HG02870 (cell line): ENCODE data around the gene TMEM92.

ENCODE experiments used
- ATAC-seq: cut with Tn5 transposase; IDR thresholded peaks from one replicate; pipeline ENCODE4 v1.9.1; 2021; ENCODE audit warnings: mild to moderate bottlenecking, moderate library complexity; ENCODE audit not compliant: unreplicated experiment

The TMEM92 gene

DNA sequence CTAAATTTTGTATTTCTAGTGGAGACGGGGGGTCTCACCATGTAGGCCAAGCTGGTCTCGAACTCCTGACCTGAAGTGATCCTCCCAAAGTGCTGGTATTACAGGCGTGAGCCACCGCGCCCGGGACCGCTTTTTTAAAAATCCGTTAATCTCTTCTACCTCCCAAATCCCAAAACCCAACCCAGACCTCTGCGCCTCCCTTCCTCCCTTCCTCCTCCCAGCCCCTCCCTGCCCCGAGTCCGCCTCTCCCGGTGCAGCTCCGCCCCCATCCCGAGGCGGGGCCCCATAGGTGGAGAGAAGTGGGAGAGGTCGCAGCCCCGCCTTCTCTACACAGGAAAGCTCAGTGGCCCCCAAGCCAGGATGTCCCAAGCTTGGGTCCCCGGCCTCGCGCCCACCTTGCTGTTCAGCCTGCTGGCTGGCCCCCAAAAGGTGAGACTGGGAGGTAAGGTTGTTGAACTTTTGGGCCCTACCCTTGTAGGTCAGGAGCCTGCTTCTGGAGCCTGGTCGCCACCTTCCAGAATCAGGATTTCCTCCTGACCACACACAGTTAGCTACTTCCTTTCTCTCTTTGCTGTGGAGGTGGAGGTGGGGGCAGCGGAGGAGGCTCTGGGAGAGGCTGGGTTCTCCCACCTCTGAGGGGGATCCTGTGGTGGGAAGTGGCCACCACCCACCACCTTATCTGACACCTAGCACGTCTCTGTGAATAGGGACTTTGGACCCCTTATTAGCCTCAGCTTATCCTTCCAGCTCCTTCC, at the start of gene TMEM92:
Gene TMEM92, plus strand, starts transcription at position 325 of the 755 bp plus-strand sequence. Its CDS starts 36 bp downstream, at position 361.
- no peak for ATAC-seq

DNA sequence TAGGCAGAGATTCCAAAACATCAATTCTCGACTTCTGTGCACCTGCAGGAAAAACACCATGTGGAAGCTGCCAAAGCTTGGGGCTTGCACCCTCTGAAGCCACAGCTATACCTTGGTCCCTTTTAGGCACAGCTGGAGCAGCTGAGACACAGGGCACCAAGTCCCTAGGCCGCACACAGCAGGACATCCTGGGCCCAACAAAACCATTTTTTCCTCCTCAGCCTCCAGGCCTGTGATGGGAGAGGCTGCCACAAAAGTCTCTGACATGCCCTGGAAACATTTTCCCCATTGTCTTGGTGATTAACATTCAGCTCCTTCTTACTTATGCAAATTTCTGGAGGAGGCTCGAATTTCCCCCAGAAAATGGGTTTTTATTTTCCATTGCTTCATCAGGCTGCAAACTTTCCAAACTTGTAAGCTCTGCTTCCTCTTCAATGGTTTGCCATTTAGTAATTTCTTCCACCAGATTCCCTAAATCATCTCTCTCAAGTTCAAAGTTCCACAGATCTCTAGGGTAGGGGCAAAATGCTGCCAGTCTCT, 48.5 kb upstream of the TMEM92 start:
- no peak for ATAC-seq

DNA sequence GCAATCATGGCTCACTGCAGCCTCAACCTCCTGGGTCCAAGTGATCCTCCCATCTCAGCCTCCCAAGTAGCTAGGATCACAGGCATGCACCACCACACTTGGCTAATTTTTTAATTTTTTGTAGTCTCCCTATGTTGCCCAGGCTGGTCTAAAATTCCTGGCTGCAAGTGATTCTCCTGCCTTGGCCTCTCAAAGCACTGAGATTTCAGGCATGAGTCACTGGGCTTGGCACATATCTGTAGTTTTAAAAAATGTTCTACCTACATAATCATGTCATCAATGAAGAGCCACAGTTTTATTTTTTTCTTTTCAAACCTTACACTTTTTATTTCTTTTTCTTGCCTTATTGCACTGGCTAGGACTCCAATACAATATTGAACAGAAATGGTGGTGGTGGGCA, 39.7 kb upstream of the TMEM92 start:
- ATAC-seq, result no peak

DNA sequence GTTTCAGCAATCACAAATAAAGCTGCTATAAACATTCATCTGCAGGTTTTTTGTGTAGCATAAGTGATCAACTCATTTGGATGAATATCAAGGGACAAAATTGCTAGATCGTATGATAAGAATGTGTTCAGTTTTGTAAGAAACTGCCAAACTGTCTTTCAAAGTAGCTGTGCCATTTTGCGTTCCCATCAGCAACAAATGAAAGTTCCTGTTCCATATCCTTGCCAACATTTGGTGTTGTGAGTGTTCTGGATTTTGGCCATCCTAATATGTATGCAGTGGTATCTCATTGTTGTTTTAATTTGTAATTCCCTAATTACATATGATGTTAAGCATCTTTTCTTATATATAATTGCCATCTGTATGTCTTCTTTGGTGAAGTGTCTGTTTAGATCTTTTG, 36.4 kb upstream of the TMEM92 start:
- ATAC-seq, result no peak

DNA sequence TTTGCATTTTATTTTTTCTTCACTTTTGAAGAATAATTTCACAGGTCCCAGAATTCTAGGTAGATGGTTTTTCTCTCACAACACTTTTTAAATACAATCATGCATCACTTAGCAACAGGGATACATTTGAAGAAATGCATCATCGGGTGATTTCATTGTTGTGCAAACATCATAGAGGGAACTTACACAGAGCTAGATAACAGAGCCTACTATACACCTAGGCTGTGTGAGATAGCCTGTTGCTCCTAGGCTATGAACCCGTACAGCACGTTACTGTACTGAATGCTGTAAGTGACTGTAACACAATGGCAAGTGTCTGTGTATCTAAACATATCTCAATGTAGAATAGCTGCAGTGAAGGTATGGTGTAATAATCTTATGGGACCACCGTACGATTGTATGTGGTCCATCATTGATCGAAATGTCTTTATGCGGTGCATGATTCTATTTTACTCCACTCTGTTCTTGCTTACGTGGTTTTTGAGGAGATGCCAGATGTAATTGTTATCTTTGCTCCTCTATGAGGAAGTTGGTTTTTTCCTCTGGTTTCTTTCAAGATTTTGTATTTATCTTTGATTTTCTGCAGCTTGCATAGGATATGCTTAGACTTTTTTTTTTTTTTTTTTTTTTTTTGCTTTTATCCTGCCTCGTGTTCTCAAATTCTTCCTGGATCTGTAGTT, 35.5 kb upstream of the TMEM92 start:
- no peak for ATAC-seq

DNA sequence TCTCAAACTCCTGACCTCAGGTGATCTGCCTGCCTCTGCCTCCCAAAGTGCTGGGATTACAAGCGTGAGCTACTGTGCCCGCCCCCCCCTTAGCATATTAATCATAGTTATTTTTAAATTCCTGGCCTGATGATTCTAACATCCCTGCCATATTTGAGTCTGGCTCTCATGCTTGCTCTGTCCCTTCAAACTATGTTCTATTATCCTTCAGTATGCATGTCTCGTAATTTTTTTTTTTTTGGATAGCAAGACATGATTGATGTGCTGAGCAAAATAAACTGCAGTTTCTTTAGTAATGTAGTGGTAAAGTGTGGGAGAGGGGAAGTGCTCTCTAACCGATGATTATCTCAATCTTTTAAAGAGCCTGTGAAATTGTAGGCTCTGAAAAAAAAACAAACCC, 34.3 kb upstream of the TMEM92 start:
- no peak for ATAC-seq

DNA sequence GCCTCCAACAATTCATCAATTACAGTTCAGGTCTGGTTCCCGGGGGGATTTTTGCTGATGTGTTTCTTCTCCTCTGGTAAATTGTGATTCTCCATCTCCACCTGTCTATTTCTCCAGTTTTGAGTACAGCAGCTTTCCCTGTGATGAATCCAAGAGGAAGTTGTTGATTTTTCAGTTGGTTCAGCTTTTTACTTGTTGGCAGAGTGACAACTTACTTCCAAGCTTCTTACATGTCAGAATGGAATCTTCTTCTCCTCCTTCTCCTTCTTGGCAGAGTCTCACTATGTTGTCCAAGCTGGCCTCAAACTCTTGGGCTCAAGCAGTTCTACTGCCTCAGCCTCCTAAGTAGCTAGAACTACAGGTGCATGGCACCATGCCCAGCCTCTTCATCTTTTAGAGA, 33.4 kb upstream of the TMEM92 start:
- no peak for ATAC-seq

DNA sequence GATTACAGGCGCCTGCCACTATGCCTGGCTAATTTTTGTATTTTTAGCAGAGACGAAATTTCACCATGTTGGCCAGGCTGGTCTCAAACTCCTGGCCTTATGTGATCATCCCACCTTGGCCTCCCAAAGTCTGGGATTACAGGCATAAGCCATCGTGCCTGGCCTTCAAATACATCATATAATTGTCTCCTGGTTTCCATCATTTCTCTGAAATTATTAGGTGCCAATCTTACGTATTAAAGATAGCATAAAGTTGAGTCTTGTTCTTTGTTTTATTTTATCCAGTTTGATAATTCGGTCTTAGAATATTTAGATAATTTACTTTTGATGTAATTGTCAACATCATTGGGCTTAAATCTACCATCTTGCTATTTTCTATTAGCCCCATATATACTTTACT, 32.8 kb upstream of the TMEM92 start:
- no peak for ATAC-seq

DNA sequence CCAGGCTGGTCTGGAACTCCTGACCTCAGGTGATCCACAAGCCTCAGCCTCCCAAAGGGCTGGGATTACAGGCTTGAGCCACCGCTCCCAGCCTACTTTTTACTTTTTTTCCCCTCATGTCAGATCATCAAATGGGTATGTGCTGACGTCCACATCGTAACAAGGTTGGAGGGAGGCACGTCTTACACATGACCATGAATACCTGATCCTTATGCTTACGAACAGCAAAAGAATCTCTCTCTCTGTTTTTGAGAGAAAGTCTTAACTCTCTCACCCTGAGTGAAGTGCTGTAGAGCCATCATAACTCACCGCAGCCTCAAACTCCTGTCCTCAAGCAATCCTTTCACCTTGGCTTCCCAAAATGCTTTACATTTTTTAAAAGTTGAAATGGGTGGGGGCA, 29.5 kb upstream of the TMEM92 start:
- ATAC-seq, result no peak

DNA sequence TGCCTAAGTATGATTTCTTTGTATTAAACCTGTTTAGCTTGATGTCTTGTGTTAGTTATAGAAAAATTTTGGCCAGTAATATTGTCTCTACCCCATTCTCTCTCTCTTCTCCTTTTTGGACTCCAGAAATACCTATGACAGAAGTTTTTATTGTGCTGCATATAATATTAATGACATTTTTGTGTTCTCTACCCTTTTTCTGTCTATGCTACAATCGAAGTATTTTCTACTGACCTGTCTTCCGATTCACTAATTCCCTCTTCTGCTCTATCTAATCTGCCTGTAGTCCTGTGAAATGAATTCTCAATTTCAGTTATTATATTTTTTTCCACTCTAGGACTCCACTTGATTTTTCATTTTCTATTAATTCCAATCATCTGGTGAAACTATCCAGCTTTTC, 26.0 kb upstream of the TMEM92 start:
- no peak for ATAC-seq

DNA sequence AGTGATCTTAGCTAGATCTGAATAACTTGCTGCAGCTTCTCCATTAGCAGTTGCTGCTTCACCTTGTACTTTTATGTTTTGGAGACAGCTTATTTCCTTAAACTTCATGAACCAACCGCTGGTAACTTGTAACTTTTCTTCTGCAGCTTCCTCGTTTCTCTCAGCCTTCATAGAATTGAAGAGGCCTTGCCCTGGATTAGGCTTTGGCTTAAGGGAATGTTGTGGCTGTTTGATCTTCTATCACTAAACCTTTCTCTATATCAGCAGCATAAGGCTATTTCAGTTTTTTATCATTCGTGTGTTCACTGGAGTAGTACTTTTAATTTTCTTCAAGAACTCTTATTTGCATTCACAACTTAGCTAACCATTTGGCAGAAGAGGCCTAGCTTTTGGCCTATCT, 21.5 kb upstream of the TMEM92 start:
- no peak for ATAC-seq

DNA sequence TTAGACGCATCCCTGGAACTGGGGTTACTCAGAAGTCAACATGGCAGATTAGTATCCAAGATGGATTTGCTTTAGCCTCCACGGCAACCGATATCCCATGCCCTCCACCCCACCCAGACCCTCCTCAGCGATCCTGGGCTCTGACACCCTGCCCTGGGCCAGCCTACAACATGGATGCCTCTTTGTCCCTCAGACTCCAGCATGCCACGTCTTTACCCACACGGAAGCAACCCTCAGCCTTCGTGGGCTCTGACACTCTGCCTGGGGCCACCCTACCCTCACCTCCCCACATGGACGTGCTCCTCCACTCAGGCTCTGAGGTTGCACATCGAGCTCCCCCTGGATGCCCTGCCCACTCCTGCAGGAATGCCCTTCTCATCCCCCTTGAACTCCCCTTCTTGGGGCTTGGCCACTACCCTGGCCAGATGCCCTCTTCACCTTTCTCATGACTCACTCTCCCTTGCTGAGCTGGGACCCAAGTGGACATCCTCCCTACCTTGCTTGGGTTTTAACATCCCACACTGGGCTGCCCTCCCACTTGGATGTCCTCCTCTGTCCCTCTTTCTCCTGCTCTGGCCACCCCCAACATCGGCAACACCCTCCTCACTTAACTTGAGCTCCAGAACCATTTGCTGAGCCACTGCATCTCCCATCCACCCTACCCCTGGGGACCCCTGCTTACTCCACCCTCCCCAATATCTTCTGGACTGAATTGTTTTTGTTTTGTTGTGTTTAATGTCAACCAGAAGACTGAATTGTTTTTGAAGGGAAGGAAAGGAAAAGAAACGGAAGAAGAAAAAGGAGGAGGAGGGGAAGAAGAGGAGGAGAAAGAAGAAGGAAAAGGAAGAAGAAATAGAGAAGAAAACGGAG, 18.3 kb upstream of the TMEM92 start:
- no peak for ATAC-seq

DNA sequence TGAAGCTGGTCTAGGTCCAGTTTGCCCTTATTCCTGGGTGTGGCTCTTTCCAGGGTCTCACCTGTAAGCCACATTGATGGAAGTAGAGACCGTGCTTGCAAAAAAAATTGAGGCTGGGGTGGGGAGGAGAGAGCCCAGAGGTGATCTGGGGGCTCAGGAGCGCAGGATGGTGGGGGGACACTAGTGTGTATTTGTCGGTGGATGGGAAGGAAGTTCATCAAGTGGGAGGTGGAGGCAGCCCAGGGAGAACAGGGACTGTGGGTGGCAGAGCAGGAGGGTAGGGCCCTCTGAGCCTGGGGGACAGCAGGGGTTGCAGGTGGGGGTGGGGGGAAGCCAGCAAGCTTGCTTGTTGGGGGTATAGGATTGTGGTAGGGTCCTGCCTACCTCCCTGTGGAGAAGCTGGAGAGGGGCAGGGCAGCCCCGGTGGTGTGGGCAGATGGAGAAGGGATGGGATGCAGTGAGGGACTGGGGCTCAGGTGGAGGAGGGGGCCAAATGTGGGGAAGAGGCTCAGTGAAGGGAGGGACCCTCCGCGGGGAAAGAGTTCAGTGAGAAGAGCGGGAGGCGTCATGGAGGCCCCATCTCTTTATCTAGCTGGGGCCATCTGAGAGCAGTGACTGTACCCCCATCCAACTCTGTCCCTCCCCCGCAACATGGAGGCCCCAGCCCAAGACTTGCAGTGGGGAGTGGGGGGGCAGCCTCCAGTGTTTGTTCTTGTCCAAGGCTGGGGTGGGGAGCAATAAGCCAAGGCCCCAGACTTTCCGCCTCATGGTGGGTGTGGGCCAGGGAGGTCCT, 17.2 kb upstream of the TMEM92 start:
- no peak for ATAC-seq

DNA sequence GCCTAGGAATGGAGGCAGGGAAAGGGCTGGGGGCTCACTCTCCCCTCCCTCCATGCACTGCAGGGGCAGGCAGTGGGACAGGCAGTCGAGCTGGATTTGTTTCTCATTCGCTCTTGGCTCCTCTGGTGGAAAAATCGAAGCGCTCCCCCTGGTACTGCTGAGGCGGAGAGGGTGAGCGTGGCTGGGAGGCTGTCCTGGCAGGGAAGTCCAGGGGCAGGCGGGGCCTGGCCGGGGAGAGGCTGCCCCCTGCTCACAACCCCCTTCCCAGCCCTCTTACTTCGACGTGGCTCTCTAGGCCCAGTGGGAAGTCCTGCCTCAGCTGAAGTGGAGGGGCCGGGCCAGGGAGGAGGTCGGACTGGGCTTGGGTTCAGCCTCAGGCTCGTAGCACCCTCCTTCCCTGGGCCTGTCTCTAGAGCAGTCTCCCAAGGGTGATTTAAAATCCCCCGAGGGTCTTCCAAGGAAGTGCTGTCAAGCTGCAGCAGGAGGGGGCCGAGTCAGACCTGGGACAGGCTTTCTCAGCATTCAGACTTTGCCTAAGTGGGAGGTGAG, 16.5 kb upstream of the TMEM92 start:
- no peak for ATAC-seq

DNA sequence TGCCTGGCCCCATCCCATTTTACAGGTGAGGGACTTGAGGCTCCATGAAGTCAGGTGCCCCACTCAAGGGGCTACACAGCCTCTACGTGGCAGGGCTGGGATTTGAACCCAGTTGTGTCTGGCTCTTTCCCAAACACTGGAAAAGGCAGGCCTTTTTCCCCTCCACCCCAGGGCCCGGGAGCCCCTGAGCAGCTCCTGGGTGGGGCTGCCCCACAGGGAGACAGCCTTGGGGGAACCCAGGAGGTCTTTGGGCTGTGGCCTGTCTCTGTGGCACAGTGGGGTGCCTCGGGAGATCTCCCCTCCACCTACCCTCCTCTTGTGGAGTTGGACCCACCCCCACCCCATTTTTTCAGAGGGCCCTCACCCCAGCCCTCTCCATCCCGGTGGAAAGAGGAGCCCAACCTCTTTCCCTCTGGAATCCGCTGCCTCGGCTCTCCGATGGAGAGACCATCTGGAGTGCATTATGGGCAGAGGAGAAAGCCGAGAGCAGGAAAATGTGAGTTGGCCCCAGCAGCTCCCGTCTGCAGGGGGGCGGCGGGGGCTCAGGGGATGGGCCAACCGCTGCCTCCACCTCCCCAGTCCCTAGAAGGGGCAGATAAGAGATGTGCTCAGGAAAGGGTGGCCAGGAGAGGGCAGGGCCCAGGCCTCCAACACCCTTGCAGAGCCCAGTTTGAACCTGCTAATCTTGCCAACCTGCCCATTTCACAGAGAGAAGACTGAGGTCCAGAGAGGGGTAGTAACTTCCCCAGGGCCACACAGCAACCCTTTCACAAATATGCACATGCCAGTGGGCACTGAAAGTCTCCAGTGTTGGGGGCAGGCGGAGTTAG, 15.4 kb upstream of the TMEM92 start:
- ATAC-seq, result no peak

DNA sequence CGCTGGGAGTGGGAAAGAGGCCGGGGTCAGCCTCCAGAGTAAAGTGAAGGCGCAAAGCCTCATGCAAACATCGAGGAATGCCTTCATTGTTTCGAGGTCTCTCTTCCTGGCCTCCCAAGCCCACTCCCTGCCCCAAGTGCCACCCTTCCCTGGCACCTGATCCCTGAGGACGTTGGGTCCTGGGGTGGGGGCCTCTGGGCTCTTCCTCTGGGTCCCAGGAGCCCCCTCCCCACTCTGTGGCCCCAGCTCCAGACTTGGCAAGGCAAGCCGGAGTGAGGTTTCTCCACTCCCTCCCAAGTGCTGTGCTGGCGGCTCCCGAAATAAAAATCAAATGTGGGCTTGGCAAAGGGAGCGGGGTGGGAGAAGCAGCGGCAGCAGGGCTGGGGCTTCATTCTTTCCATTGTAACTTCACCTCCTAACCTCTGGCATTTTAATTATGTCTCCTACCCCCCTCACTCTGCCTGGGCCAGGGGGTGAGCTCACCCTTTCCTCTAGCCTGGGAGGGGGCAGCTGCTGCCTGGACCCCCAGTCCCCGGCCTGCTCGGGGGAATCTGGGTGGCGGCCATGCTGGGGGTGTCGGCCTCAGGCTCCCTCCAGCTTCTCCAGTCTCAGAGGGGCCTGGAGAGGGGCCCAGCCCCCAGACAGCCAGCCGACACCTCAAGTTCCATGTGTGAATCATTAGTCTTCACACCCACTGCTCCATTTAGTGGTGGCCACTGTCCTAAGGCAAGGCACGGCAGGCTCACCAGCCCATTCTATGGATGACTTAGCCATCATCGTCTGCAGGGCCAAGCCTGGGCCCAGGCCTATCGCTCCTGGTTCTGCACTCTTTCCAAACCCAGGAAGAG, 14.6 kb upstream of the TMEM92 start:
- no peak for ATAC-seq

DNA sequence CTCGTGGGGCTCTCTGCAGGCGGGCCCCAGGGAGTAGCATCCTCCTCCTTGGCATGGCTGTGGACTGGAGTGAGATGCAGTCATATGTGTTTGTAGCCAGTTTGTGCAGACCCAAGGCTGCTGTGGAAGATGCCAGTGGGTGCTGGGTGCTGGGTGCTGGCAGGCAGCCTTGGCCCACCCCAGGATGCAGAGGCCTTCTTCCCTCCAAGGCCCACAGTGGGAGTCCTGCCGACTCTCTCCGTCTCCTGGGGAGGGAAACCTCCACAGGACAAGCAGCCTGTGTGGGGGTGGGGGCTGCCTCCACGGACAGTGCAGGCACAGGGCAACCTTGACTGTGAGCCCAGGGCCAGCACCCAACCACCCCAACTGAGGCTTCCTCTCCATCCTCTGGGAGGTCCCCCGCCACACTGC, 13.8 kb upstream of the TMEM92 start:
- no peak for ATAC-seq

DNA sequence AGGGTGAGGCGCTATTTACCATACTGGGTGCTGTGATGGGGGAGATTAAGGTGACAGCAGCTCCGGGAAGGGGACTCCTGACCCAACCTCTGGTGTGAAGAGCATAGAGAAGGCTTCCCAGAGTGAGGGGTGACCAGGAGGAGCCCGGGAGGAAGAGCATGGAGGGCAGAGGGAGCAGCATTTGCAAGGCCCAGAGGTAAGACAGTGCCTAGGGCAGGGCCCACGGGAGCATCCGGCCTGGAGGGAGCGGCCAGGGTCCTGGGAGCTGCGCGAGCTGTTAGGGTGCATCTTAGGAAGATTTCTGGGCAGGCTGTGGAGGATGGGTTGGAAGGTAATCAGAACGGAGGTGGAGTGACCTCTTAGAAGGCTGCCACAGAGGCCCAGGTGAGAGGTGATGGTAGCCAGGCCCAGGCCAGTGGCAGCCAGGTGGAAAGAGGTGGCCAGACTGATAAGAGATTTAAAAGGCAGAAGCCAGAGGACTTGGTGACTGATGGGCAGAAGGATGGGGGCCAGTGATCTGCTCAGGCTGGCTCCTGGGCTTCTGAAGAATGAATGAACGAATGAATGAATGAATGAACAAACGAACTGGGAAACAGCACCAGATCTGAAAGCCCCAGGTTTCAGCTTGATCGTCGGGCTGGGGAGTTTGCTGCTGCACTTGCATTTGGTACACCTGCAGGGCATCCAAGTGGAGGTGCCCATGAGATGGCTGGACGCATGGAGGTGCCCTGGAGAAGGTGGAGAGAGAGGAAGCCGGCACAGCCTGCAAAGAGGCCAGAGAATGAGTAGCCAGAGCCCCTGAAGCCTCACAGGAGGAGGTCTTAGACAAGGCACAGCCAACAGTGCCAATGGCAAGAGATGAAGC, 13.0 kb upstream of the TMEM92 start:
- ATAC-seq, result no peak
